Endothelial cell of hepatic sinusoid (primary cell): ENCODE data around the gene GBX2.
"Not testable (repeated sequence)": the region's sequence is repeated elsewhere in the genome, so short reads cannot be mapped to it uniquely, and the experiment has no call there.

Experiments used
- in situ Hi-C: cut with HindIII; loops from 2 replicates; pipeline ENCODE4 v1.10.0; 2017; ENCODE audit warnings: low sequenced_read_pairs

Gene GBX2

GRCh38 chr2:236157815-236158498, 10.2 kb downstream of the GBX2 start:
- in situ Hi-C loops, result no loop called here

GRCh38 chr2:236157366-236157765, 10.8 kb downstream of the GBX2 start:
- in situ Hi-C loops, result no loop called here

GRCh38 chr2:236156860-236157194, 11.4 kb downstream of the GBX2 start:
- in situ Hi-C loops, result no loop called here

GRCh38 chr2:236156095-236156859, 11.9 kb downstream of the GBX2 start:
- in situ Hi-C loops, result no loop called here

GRCh38 chr2:236155406-236155805, 12.8 kb downstream of the GBX2 start:
- in situ Hi-C loops, result no loop called here

- in situ Hi-C loops, result no loop called here
These were observed 21.8 kb downstream of the GBX2 start for GRCh38 chr2:236146436-236146835.

- in situ Hi-C loops, result no loop called here
These were observed 24.4 kb downstream of the GBX2 start for GRCh38 chr2:236143811-236144210.

GRCh38 chr2:236141616-236142015, 26.6 kb downstream of the GBX2 start:
- in situ Hi-C loops, result not testable (repeated sequence)

- in situ Hi-C loops, result no loop called here
These were observed 31.1 kb downstream of the GBX2 start for GRCh38 chr2:236137066-236137465.

- in situ Hi-C loops, result no loop called here
These were observed 31.6 kb downstream of the GBX2 start for GRCh38 chr2:236136538-236136937.

GRCh38 chr2:236133410-236134012, 34.7 kb downstream of the GBX2 start:
- in situ Hi-C loops, result no loop called here

- in situ Hi-C loops, result no loop called here
These were observed 37.0 kb downstream of the GBX2 start for GRCh38 chr2:236131073-236131692.

GRCh38 chr2:236130349-236130998, 37.7 kb downstream of the GBX2 start:
- in situ Hi-C loops, result no loop called here

- in situ Hi-C loops, result no loop called here
These were observed 38.3 kb downstream of the GBX2 start for GRCh38 chr2:236129935-236130334.

GRCh38 chr2:236128321-236128720, 39.9 kb downstream of the GBX2 start:
- in situ Hi-C loops, result no loop called here

GRCh38 chr2:236127010-236127409, 41.2 kb downstream of the GBX2 start:
- in situ Hi-C loops, result no loop called here

- in situ Hi-C loops, result no loop called here
These were observed 42.6 kb downstream of the GBX2 start for GRCh38 chr2:236125541-236125940.

- in situ Hi-C loops, result loop anchor here (5.0 kb wide), 1 partner anchor 92 kb away; no protein-coding TSS in a partner anchor
These were observed 43.8 kb downstream of the GBX2 start for GRCh38 chr2:236124182-236124893.

GRCh38 chr2:236123716-236124115, 44.5 kb downstream of the GBX2 start:
- in situ Hi-C loops, result loop anchor here (5.0 kb wide), 1 partner anchor 91 kb away; no protein-coding TSS in a partner anchor

GRCh38 chr2:236122236-236122635, 46.0 kb downstream of the GBX2 start:
- in situ Hi-C loops, result loop anchor here (5.0 kb wide), 1 partner anchor 90 kb away; no protein-coding TSS in a partner anchor
